Mammary epithelial cell (primary cell): ENCODE measurements around the gene ASCC3.

Experiments used
- CTCF ChIP-seq, 2 donors: IDR thresholded peaks in 1 of 2; conservative IDR thresholded peaks in 1 of 2; 2 replicates each; pipeline ENCODE4 v1.5.1; 2011 to 2012; ENCODE audit warnings: inconsistent platforms in 2 of 2, low read length in 2 of 2, mild to moderate bottlenecking in 2 of 2, control low read depth in 1 of 2, low read depth in 1 of 2; ENCODE audit not compliant: insufficient read depth in 1 of 2; ENCODE audit errors: extremely low read depth in 1 of 2
- EZH2 ChIP-seq: IDR thresholded peaks from 2 replicates; pipeline ENCODE4 v1.6.1; 2012; ENCODE audit warnings: low read length, inconsistent platforms, borderline replicate concordance

- TF ChIP-seq CTCF (conservative IDR thresholded peaks at IDR 0.05 in 1 of 2, IDR thresholded peaks at IDR 0.05 in 1 of 2; ENCODE audit: extremely low read depth in 1 of 2, insufficient read depth in 1 of 2, low read depth in 1 of 2, low read length in 2 of 2): no peak
- no peak for TF ChIP-seq EZH2
Measured at GRCh38 chr6:100670056-100670455, 211.1 kb downstream of the ASCC3 start.
